Parathyroid adenoma (tissue), 2 donors: ENCODE results near the gene MGMT.

Experiments
- H2AFZ ChIP-seq: fragments of 300-600 bp; sonication (generic); one replicate; pipeline ENCODE4 v1.7.0; 2017; ENCODE audit warnings: antibody characterized with exemption, mild to moderate bottlenecking
- H3K27ac ChIP-seq: fragments of 300-600 bp; sonication (generic); one replicate; pipeline ENCODE4 v1.7.0; 2017
- H3K27me3 ChIP-seq: fragments of 300-600 bp; sonication (generic); one replicate; pipeline ENCODE4 v1.7.0; 2017; ENCODE audit warnings: low read length; ENCODE audit not compliant: control insufficient read depth, insufficient read depth
- H3K36me3 ChIP-seq: fragments of 300-600 bp; sonication (generic); one replicate; pipeline ENCODE4 v1.7.0; 2017; ENCODE audit warnings: low read length; ENCODE audit not compliant: control insufficient read depth, insufficient read depth
- H3K4me1 ChIP-seq: fragments of 300-600 bp; sonication (generic); one replicate; pipeline ENCODE4 v1.7.0; 2017; ENCODE audit warnings: control low read depth
- H3K4me2 ChIP-seq: fragments of 300-600 bp; sonication (generic); one replicate; pipeline ENCODE4 v1.7.0; 2017; ENCODE audit warnings: low read length
- H3K4me3 ChIP-seq: fragments of 300-600 bp; sonication (generic); one replicate; pipeline ENCODE4 v1.7.0; 2017; ENCODE audit warnings: low read depth, low read length
- H3K79me2 ChIP-seq: fragments of 300-600 bp; sonication (generic); one replicate; pipeline ENCODE4 v1.7.0; 2017; ENCODE audit warnings: control low read depth
- H3K9ac ChIP-seq: fragments of 300-600 bp; sonication (generic); one replicate; pipeline ENCODE4 v1.7.0; 2017; ENCODE audit warnings: mild to moderate bottlenecking
- H3K9me3 ChIP-seq: fragments of 300-600 bp; sonication (generic); one replicate; pipeline ENCODE4 v1.7.0; 2017; ENCODE audit warnings: low read length; ENCODE audit not compliant: control insufficient read depth
- TF ChIP-seq, protein P1 (sequence below): fragments of 300-600 bp; sonication (generic); IDR thresholded peaks from one replicate; pipeline ENCODE4 v1.7.0; 2017; ENCODE audit warnings: antibody characterized with exemption, mild to moderate bottlenecking
- donor health status: primary hyperparathyroidism.

Gene MGMT

DNA sequence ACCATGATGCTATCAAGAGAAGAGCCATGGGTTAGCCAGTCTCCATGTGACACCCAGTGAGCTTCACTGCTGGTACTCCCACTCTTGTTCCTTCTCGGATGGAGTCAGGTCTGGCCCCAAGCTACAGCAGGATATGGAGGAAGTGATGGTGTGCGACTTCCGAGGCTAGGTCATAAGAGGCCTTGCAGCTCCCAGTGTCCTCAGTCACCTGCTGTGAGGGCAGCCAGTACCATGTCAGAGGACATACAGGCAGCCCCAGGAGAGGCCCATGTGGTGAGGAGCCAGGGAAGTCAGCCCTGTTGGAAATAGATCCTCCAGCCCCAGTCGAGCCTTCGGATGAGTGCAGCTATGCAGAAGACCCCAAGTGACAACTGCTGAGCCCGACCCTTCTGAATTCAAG lies 260.0 kb downstream of the MGMT start:
- Histone ChIP-seq H3K4me3 (no peak overlapping the region), H3K4me1 (no peaks in the 10 kb centered on the region), H2AFZ (no peak overlapping the region), H3K9ac (no peak overlapping the region), H3K4me2 (no peak overlapping the region), H3K27ac (no peak overlapping the region), H3K9me3 (no peaks in the 10 kb centered on the region), H3K79me2 (no peaks in the 10 kb centered on the region), H3K27me3 (no peaks in the 10 kb centered on the region), H3K36me3 (no peaks in the 10 kb centered on the region)
- TF ChIP-seq, protein P1, sequence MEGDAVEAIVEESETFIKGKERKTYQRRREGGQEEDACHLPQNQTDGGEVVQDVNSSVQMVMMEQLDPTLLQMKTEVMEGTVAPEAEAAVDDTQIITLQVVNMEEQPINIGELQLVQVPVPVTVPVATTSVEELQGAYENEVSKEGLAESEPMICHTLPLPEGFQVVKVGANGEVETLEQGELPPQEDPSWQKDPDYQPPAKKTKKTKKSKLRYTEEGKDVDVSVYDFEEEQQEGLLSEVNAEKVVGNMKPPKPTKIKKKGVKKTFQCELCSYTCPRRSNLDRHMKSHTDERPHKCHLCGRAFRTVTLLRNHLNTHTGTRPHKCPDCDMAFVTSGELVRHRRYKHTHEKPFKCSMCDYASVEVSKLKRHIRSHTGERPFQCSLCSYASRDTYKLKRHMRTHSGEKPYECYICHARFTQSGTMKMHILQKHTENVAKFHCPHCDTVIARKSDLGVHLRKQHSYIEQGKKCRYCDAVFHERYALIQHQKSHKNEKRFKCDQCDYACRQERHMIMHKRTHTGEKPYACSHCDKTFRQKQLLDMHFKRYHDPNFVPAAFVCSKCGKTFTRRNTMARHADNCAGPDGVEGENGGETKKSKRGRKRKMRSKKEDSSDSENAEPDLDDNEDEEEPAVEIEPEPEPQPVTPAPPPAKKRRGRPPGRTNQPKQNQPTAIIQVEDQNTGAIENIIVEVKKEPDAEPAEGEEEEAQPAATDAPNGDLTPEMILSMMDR = no peak

DNA sequence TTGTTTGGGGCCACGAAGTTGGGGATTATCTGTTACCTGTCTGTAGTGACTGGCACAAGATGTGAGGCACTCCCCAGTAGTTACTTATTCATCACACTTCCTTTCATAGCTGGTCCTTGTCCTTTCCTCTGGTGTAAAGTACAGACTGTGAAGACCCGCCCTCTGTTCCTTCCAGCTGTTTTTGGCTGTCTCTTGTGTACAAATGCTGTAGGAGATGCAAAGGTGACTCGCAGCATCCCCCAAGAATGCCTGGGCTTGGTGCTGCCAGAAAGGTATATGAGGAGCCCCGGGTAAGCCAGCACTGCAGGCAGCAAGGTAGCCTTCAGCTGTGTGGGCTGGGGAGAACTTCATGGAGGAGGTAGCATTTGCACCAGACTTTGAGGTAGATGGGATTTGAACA lies 260.5 kb downstream of the MGMT start:
- no peak overlapping the region for H2AFZ ChIP-seq
- TF ChIP-seq, protein P1 = no peak
- no peak overlapping the region for H3K9ac ChIP-seq
- H3K27me3 ChIP-seq = no peaks in the 10 kb centered on the region
- no peaks in the 10 kb centered on the region for H3K79me2 ChIP-seq
- H3K9me3 ChIP-seq = no peaks in the 10 kb centered on the region
- H3K27ac ChIP-seq = no peak overlapping the region
- no peak overlapping the region for H3K4me3 ChIP-seq
- no peaks in the 10 kb centered on the region for H3K36me3 ChIP-seq
- no peaks in the 10 kb centered on the region for H3K4me1 ChIP-seq
- H3K4me2 ChIP-seq = no peak overlapping the region

DNA sequence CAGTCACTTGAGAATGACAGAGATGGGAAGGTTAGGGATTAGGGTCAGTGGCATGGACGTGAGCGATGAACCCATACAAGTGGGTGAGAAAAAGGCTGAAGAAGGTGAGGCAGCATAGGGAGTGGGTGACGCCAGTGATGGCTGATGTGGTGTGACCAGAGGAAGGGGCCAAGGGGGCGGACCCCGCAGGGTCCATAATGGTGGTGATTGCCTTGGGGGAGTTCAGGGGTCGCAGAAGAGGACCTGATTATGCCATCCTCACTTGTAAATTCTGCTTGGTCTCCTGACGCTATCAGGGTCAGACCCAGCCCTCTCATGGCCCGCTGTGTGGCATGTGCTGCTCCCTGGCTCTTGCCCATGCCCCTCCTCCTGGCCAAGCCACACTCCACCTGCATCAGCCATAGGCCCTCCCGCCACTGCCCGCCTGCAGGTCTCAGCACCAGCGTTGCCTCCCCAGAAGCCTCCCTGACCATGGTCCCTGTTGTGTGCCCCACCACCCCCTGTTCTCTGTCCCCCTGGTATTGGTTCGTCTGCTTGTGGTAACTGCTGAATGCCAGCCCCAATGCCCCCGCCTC lies 261.3 kb downstream of the MGMT start:
- no peaks in the 10 kb centered on the region for H3K27me3 ChIP-seq
- H3K9ac ChIP-seq = no peak overlapping the region
- no peak overlapping the region for H2AFZ ChIP-seq
- H3K4me1 ChIP-seq = no peaks in the 10 kb centered on the region
- no peaks in the 10 kb centered on the region for H3K36me3 ChIP-seq
- H3K9me3 ChIP-seq = no peaks in the 10 kb centered on the region
- H3K4me3 ChIP-seq = no peak overlapping the region
- H3K4me2 ChIP-seq = no peak overlapping the region
- no peaks in the 10 kb centered on the region for H3K79me2 ChIP-seq
- H3K27ac ChIP-seq = no peak overlapping the region
- TF ChIP-seq, protein P1 = no peak

DNA sequence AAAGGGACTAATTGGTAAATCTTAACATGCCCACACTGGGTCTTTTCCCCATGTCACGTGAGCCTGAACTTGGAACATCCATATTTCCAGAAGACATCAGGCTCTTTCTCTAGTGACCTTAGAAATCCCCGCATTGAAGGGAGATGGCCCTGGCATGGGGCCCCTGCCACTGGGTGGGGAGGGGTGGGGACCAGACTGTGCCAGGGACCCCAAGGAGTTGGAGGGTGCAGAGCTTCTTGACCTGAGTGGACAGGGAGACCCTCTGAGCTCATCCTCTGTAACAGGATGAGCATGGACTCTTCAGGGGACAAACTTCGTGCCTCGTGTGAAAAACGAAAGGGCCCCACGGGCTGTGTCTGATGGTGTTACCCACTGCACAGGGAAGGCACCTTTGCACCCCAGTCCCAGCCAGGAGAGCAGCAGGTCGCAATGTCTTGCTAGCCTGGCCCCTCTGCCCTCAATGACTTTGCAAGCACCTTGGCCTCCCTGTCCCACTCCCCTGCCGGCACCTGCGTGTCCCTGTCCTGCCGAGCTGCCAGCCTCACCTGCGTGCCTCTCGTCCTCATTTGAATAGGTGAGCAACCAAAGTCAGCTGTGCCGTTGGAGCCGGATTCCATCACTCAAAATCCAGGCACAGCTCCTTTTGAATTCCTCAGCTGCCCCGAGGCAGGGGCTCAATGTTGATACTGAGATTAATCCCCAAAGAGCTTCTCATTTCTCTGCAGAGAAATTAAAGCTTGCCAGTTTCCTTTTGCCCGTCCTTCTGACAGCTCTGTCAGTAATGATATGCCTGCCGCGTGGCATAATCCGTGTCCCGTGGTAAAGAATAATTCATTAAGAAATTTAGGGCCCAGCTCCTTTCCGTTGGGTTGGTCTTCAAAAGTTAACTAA lies 262.1 kb downstream of the MGMT start:
- TF ChIP-seq, protein P1 = no peak
- H2AFZ ChIP-seq = no peak overlapping the region
- H3K9me3 ChIP-seq = no peaks in the 10 kb centered on the region
- H3K4me1 ChIP-seq = no peaks in the 10 kb centered on the region
- H3K36me3 ChIP-seq = no peaks in the 10 kb centered on the region
- no peak overlapping the region for H3K9ac ChIP-seq
- no peak overlapping the region for H3K27ac ChIP-seq
- no peaks in the 10 kb centered on the region for H3K27me3 ChIP-seq
- no peaks in the 10 kb centered on the region for H3K79me2 ChIP-seq
- no peak overlapping the region for H3K4me3 ChIP-seq
- no peak overlapping the region for H3K4me2 ChIP-seq
